ENCODE results near the gene CTNNBIP1. TPM values are rescaled to one million over a fixed set of nuclear protein-coding genes. Genes with fewer than 3 reads are reported as not detected.
"Not testable (repeated sequence)": the region's sequence is repeated elsewhere in the genome, so short reads cannot be mapped to it uniquely, and the experiment has no call there.

Gene CTNNBIP1
- total and polyA plus RNA-seq, 2 donors (not counting 3 experiments of a cell fraction or from before 2014, with no cell fraction given) = 26.6 to 31.7 TPM

DNA sequence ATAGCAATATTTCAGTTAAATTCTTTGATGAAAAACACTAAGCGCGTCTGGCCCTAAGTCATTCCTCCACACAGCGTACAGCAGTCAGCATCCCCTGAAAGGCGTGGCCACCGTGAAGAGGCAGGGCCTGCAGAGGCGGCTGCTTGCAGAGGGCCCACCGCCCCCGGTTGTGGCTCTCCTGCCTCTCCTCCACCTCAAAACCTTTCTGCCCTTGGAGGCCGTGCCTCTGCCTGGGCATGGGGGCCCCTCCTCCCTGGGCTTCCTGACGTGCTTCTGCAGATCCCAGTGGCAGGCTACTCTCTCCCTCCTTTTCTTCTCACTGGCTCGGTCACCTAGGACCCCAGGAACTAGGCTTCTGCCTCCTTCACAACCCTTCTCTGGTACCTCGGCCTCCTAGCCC lies 102.5 kb downstream of the CTNNBIP1 start:
- no peak for DNase-seq (ENCODE audit: low read depth, low spot score)
- Histone ChIP-seq H3K27ac (ENCODE audit: insufficient read depth, low read depth, low read length) (no peak overlapping the region), H3K9me3 (replicated peaks; ENCODE audit: control insufficient read depth, insufficient read depth, low read length) (no peaks in the 10 kb centered on the region), H3K4me3 (replicated peaks in 1 of 3; ENCODE audit: insufficient read depth in 1 of 3, low read depth in 1 of 3, low read length in 3 of 3) (no peak overlapping the region), H3K36me3 (ENCODE audit: control insufficient read depth in 2 of 2, extremely low read depth in 1 of 2, insufficient read depth in 2 of 2, low read length in 2 of 2) (no peaks in the 10 kb centered on the region), H3K79me2 (ENCODE audit: control insufficient read depth, insufficient read depth, low read length) (peaks cover 58% of the 10 kb centered on the region), H3K4me2 (ENCODE audit: insufficient read depth, low read length) (no peak overlapping the region), H3K9me1 (replicated peaks; ENCODE audit: control insufficient read depth, extremely low read depth, insufficient read depth, low read length) (no peaks in the 10 kb centered on the region), H4K20me1 (replicated peaks; ENCODE audit: control insufficient read depth, extremely low read depth, insufficient read depth, low read length) (no peaks in the 10 kb centered on the region), H3K4me1 (ENCODE audit: control insufficient read depth, extremely low read depth, insufficient read depth, low read length) (no peaks in the 10 kb centered on the region), H2AFZ (ENCODE audit: low read depth, low read length) (no peak overlapping the region), H3K9ac (replicated peaks; ENCODE audit: extremely low read depth, insufficient read depth, low read length) (no peak overlapping the region), H3K27me3 (ENCODE audit: control insufficient read depth in 2 of 2, insufficient read depth in 2 of 2, low read length in 2 of 2) (no peaks in the 10 kb centered on the region)
- TF ChIP-seq, protein P1, sequence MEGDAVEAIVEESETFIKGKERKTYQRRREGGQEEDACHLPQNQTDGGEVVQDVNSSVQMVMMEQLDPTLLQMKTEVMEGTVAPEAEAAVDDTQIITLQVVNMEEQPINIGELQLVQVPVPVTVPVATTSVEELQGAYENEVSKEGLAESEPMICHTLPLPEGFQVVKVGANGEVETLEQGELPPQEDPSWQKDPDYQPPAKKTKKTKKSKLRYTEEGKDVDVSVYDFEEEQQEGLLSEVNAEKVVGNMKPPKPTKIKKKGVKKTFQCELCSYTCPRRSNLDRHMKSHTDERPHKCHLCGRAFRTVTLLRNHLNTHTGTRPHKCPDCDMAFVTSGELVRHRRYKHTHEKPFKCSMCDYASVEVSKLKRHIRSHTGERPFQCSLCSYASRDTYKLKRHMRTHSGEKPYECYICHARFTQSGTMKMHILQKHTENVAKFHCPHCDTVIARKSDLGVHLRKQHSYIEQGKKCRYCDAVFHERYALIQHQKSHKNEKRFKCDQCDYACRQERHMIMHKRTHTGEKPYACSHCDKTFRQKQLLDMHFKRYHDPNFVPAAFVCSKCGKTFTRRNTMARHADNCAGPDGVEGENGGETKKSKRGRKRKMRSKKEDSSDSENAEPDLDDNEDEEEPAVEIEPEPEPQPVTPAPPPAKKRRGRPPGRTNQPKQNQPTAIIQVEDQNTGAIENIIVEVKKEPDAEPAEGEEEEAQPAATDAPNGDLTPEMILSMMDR (IDR thresholded peaks at IDR 0.05; ENCODE audit: extremely low read depth in 1 of 2, insufficient read depth in 1 of 2, low read depth in 1 of 2, low read length in 2 of 2) = no peak
- TF ChIP-seq JUN (IDR thresholded peaks at IDR 0.05; ENCODE audit: borderline replicate concordance, insufficient read depth, insufficient read length, low read depth) (no peak), FOS (IDR thresholded peaks at IDR 0.05; ENCODE audit: borderline replicate concordance, insufficient read depth, low read length) (no peak), MYC (IDR thresholded peaks at IDR 0.05; ENCODE audit: low read depth, low read length) (no peak), EZH2 (IDR thresholded peaks at IDR 0.05; ENCODE audit: borderline replicate concordance, low read depth, low read length, severe bottlenecking) (no peak), GATA2 (IDR thresholded peaks at IDR 0.05; ENCODE audit: insufficient read depth, insufficient read length, low read depth, low read length) (no peak), POLR2AphosphoS5 (IDR thresholded peaks at IDR 0.05; ENCODE audit: insufficient read depth, low read depth, low read length) (no peak), POLR2A (IDR thresholded peaks at IDR 0.05; ENCODE audit: low read depth, low read length) (no peak)
- TF ChIP-seq, protein P2, sequence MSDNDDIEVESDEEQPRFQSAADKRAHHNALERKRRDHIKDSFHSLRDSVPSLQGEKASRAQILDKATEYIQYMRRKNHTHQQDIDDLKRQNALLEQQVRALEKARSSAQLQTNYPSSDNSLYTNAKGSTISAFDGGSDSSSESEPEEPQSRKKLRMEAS (IDR thresholded peaks at IDR 0.05; ENCODE audit: insufficient read depth, insufficient read length) = no peak
- dilution Hi-C loops (cut with MboI; ENCODE audit: extremely low pct_ligation_motif_present, low sequenced_read_pairs) (no loop called here), intact Hi-C loops (cut with micrococcal nuclease) (no loop called here)
- no TSS peak for BruUV-seq (replicated peaks)
- POLR2A ChIA-PET = no interaction called here
- no peak for FAIRE-seq
- CTCF ChIA-PET = no interaction called here

DNA sequence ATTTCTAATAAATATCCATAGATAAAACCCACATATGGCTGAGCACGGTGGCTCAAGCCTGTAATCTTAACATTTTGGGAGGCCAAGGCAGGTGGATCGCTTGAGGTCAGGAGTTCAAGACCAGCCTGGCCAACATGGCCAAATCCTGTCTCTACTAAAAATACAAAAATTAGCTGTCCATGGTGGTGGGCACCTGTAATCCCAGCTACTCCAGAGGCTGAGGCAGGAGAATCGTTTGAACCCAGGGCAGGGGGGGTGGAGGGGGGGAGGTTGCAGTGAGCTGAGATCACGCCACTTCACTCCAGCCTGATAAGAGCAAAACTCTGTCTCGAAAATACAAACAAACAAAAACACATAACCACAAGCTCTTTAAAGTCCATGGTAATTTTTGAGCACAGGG lies 104.1 kb downstream of the CTNNBIP1 start:
- dilution Hi-C loops (cut with MboI; ENCODE audit: extremely low pct_ligation_motif_present, low sequenced_read_pairs); H2AFZ ChIP-seq (ENCODE audit: low read depth, low read length); H3K36me3 ChIP-seq (ENCODE audit: control insufficient read depth in 2 of 2, extremely low read depth in 1 of 2, insufficient read depth in 2 of 2, low read length in 2 of 2); H3K4me2 ChIP-seq (ENCODE audit: insufficient read depth, low read length); H3K27me3 ChIP-seq (ENCODE audit: control insufficient read depth in 2 of 2, insufficient read depth in 2 of 2, low read length in 2 of 2); H3K9me3 ChIP-seq (replicated peaks; ENCODE audit: control insufficient read depth, insufficient read depth, low read length); H4K20me1 ChIP-seq (replicated peaks; ENCODE audit: control insufficient read depth, extremely low read depth, insufficient read depth, low read length); CTCF ChIA-PET; H3K9ac ChIP-seq (replicated peaks; ENCODE audit: extremely low read depth, insufficient read depth, low read length); H3K9me1 ChIP-seq (replicated peaks; ENCODE audit: control insufficient read depth, extremely low read depth, insufficient read depth, low read length); H3K4me1 ChIP-seq (ENCODE audit: control insufficient read depth, extremely low read depth, insufficient read depth, low read length); DNase-seq (ENCODE audit: low read depth, low spot score); intact Hi-C loops (cut with micrococcal nuclease); FAIRE-seq; POLR2A ChIA-PET; BruUV-seq (replicated peaks); H3K27ac ChIP-seq (ENCODE audit: insufficient read depth, low read depth, low read length); H3K4me3 ChIP-seq (replicated peaks in 1 of 3; ENCODE audit: insufficient read depth in 1 of 3, low read depth in 1 of 3, low read length in 3 of 3): not testable (repeated sequence)
- peaks cover 59% of the 10 kb centered on the region for H3K79me2 ChIP-seq (ENCODE audit: control insufficient read depth, insufficient read depth, low read length)
